Suprapubic skin (tissue), 4 donors: ENCODE results near the gene KLK1. TPM values are rescaled to one million over a fixed set of nuclear protein-coding genes. Genes with fewer than 3 reads are reported as not detected.
A peak's percentile ranks its signal among the peaks of the same experiment; 100 is the strongest.

ENCODE experiments used
- DNase-seq, 2 donors: peaks; one replicate each; pipeline ENCODE4 v3.0.0-alpha.2; 2019; ENCODE audit warnings: low spot score in 2 of 2
- H3K27ac ChIP-seq: fragments of 200-600 bp; sonication (generic); one replicate; pipeline ENCODE4 v1.5.1; 2019
- H3K27me3 ChIP-seq: fragments of 200-600 bp; sonication (generic); one replicate; pipeline ENCODE4 v1.5.1; 2019
- H3K36me3 ChIP-seq: fragments of 200-600 bp; sonication (generic); one replicate; pipeline ENCODE4 v1.5.1; 2019
- H3K4me1 ChIP-seq: fragments of 200-600 bp; sonication (generic); one replicate; pipeline ENCODE4 v1.5.1; 2019
- H3K4me3 ChIP-seq: fragments of 200-600 bp; sonication (generic); one replicate; pipeline ENCODE4 v1.5.1; 2019; ENCODE audit warnings: mild to moderate bottlenecking
- H3K9me3 ChIP-seq: fragments of 200-600 bp; sonication (generic); one replicate; pipeline ENCODE4 v1.5.1; 2019
- EP300 ChIP-seq: sonication (generic); formaldehyde crosslinking; IDR thresholded peaks from one replicate; pipeline ENCODE4 v1.6.1; 2017; ENCODE audit warnings: antibody characterized with exemption
- POLR2A ChIP-seq, 2 donors: fragments of 450-650 bp; IDR thresholded peaks; one replicate each; pipeline ENCODE4 v1.6.1; 2017; ENCODE audit warnings: antibody characterized with exemption in 2 of 2, mild to moderate bottlenecking in 2 of 2, moderate library complexity in 2 of 2
- POLR2AphosphoS5 ChIP-seq, 3 donors: sonication (generic); formaldehyde crosslinking; IDR thresholded peaks; one replicate each; pipeline ENCODE4 v1.6.1; 2017; ENCODE audit warnings: antibody characterized with exemption in 3 of 3
- WGBS: methylation state at CpG from one replicate; pipeline ENCODE4 v1.1.5; 2018; 5-methylcytosine and 5-hydroxymethylcytosine counted together
- total RNA-seq, 4 donors: library from RNA; depleted of rRNA; stranded (reverse); fragments of >200 nt; gene quantifications; one replicate each; pipeline ENCODE4 v1.1.0, GENCODE V29; 2016
- TF ChIP-seq, protein P1 (sequence below), 2 donors: fragments of 200-600 bp in 1 of 2; fragments of 450-650 bp in 1 of 2; sonication (generic) in 1 of 2; IDR thresholded peaks; one replicate each; pipeline ENCODE4 v1.5.1; 2016 to 2019; ENCODE audit warnings: antibody characterized with exemption in 2 of 2, mild to moderate bottlenecking in 1 of 2, moderate library complexity in 1 of 2

The KLK1 gene
- total RNA-seq, 4 donors from 2014 or later = 34.3 to 58.3 (median 40.5) TPM

GRCh38 chr19:50836543-50837195 lies 13.1 kb upstream of the KLK1 start:
- peaks cover 20% of the 10 kb centered on the region for H3K4me1 ChIP-seq
- no peaks in the 10 kb centered on the region for H3K9me3 ChIP-seq
- H3K27ac ChIP-seq = no peak overlapping the region
- H3K27me3 ChIP-seq = peaks cover 56% of the 10 kb centered on the region
- no peaks in the 10 kb centered on the region for H3K36me3 ChIP-seq
- no peak for TF ChIP-seq EP300
- no peak for TF ChIP-seq POLR2A (IDR thresholded peaks at IDR 0.05)
- TF ChIP-seq POLR2AphosphoS5 (IDR thresholded peaks at IDR 0.05) = no peak
- TF ChIP-seq, protein P1, sequence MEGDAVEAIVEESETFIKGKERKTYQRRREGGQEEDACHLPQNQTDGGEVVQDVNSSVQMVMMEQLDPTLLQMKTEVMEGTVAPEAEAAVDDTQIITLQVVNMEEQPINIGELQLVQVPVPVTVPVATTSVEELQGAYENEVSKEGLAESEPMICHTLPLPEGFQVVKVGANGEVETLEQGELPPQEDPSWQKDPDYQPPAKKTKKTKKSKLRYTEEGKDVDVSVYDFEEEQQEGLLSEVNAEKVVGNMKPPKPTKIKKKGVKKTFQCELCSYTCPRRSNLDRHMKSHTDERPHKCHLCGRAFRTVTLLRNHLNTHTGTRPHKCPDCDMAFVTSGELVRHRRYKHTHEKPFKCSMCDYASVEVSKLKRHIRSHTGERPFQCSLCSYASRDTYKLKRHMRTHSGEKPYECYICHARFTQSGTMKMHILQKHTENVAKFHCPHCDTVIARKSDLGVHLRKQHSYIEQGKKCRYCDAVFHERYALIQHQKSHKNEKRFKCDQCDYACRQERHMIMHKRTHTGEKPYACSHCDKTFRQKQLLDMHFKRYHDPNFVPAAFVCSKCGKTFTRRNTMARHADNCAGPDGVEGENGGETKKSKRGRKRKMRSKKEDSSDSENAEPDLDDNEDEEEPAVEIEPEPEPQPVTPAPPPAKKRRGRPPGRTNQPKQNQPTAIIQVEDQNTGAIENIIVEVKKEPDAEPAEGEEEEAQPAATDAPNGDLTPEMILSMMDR (IDR thresholded peaks at IDR 0.05) = no peak
- 30% methylated on average over 19 of the region's 19 CpGs for WGBS
- peak overlapping the region; percentile 60 for H3K4me3 ChIP-seq
- no peak for DNase-seq

DNA sequence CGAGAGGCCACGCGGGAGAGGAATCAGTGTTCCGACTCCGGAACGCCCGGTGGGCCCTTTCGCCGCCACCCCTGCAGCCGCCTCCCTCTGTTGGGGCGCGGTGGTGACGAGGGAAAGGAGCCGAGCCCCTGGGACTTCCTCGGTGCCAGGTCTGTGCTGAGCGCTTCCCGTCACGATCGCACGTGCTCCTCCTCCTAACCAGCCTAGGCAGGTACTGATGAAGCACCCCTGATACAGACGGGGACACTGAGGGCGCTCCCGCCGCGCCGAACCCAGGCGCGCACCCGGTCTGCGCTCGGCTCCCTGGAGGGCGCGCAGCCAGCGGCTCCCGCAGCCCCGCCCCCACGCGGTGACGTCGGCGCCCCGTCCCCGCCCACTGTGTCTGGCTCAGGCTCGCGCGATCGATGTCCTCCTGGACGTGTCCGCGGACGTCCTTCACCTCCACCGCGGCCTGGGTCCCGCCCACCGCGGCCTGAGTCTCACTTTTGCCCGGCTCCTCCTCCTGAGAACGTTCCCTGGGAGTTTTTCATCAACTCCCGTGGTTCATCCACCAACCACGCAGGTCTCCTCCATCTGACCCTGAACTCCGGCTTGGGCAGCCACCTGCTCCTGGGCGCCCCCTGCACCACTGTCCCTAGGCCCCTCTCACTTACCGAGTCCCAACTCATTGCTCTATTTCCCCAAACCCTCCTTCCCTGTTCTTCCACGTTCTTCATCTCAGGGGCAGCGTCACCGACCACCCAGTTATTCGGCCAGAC lies 12.4 kb upstream of the KLK1 start:
- no peak for DNase-seq
- TF ChIP-seq, protein P1 (IDR thresholded peaks at IDR 0.05) = no peak
- TF ChIP-seq POLR2AphosphoS5 (IDR thresholded peaks at IDR 0.05) (no peak), EP300 (no peak)
- Histone ChIP-seq H3K9me3 (no peaks in the 10 kb centered on the region), H3K4me3 (peak overlapping the region; percentile 60), H3K27ac (peak overlapping the region; percentile 35), H3K27me3 (peaks cover 57% of the 10 kb centered on the region), H3K4me1 (peaks cover 20% of the 10 kb centered on the region), H3K36me3 (no peaks in the 10 kb centered on the region)
- WGBS = 4% methylated on average over 40 of the region's 67 CpGs

DNA sequence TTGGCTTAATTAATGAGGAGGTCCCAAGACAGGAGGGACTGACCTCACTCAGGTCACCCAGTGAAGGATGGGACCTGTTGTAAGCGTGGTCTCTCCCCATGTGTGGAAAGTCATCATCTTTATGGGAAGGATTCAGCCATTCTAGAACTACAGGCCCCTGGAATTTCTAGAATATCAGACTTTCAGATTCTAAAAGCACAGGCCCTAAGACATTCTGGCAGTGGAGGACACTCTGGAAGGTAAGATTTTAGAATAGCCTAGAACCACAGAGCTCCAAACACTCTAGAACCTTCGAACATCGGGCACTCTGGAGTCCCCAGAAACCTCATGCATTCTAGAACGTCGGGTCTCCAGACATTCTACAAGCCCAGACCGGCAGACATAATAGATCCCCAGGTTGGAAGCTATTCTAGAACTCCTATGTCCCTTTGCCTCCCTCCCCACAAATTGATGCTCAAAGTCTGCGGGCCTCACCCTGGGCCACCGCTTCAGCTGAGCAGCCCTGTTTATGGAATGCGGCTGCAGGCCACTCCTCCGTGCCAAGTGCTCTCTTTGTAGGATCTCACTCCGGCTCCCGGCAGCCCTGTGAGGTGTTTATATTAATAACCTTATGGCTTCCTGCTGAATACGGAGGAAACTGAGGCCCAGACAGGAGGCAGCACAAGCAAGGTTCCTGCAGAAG lies 11.7 kb upstream of the KLK1 start:
- TF ChIP-seq POLR2AphosphoS5 (IDR thresholded peaks at IDR 0.05) (no peak), POLR2A (IDR thresholded peaks at IDR 0.05) (no peak), EP300 (no peak)
- TF ChIP-seq, protein P1 (IDR thresholded peaks at IDR 0.05) = no peak
- DNase-seq = no peak
- Histone ChIP-seq H3K36me3 (no peaks in the 10 kb centered on the region), H3K27ac (peak overlapping the region; percentile 35), H3K4me3 (peak overlapping the region; percentile 60), H3K9me3 (no peaks in the 10 kb centered on the region), H3K4me1 (peaks cover 20% of the 10 kb centered on the region), H3K27me3 (peaks cover 58% of the 10 kb centered on the region)
- WGBS = 35% methylated on average over 9 of the region's 13 CpGs

- Histone ChIP-seq H3K4me3 (no peak overlapping the region), H3K36me3 (no peaks in the 10 kb centered on the region), H3K4me1 (peaks cover 20% of the 10 kb centered on the region), H3K27me3 (peaks cover 55% of the 10 kb centered on the region), H3K27ac (no peak overlapping the region), H3K9me3 (no peaks in the 10 kb centered on the region)
- 95% methylated on average over 6 of the region's 6 CpGs for WGBS
- no peak for DNase-seq
- TF ChIP-seq POLR2A (IDR thresholded peaks at IDR 0.05) (no peak), EP300 (no peak), POLR2AphosphoS5 (IDR thresholded peaks at IDR 0.05) (no peak)
- TF ChIP-seq, protein P1 (IDR thresholded peaks at IDR 0.05) = no peak
Measured at GRCh38 chr19:50833802-50834167, 10.2 kb upstream of the KLK1 start.
